Stimulated activated CD4-positive, alpha-beta T cell treated with anti-CD3 and anti-CD28 coated beads, Interleukin-12 subunit alpha, Interleukin-12 subunit beta, amount 100 ng/mL, for 48 hours (primary cell): ENCODE results near the gene RASAL1.

Source experiments
- DNase-seq, 3 donors: peaks; one replicate each; pipeline ENCODE4 v3.0.0-alpha.2; 2020; ENCODE audit warnings: low read depth in 2 of 3, low spot score in 1 of 3

Gene RASAL1

GRCh38 chr12:113162102-113163029 lies 26.8 kb upstream of the RASAL1 start:
- DNase-seq = no peak

- DNase-seq = peak in 1 of 3 donors; percentile 15
Measured at GRCh38 chr12:113161415-113162016, 26.0 kb upstream of the RASAL1 start.

- DNase-seq = no peak
Measured at GRCh38 chr12:113159937-113160336, 24.4 kb upstream of the RASAL1 start.

GRCh38 chr12:113158439-113159203 lies 23.1 kb upstream of the RASAL1 start:
- no peak for DNase-seq

GRCh38 chr12:113157218-113157859 lies 21.8 kb upstream of the RASAL1 start:
- DNase-seq = no peak

GRCh38 chr12:113155646-113156045 lies 20.1 kb upstream of the RASAL1 start:
- no peak for DNase-seq

GRCh38 chr12:113155060-113155459 lies 19.5 kb upstream of the RASAL1 start:
- DNase-seq = no peak

- DNase-seq = no peak
Measured at GRCh38 chr12:113154351-113154973, 18.9 kb upstream of the RASAL1 start.

- DNase-seq = peak; percentile 38 to 57 (median 53)
Measured at GRCh38 chr12:113152835-113153814, 17.6 kb upstream of the RASAL1 start.

GRCh38 chr12:113152196-113152834 lies 16.8 kb upstream of the RASAL1 start:
- DNase-seq = no peak

- DNase-seq = no peak
Measured at GRCh38 chr12:113151655-113152054, 16.1 kb upstream of the RASAL1 start.

GRCh38 chr12:113149361-113150150 lies 14.0 kb upstream of the RASAL1 start, which contains the start of gene CFAP73:
Gene CFAP73, plus strand, starts transcription at chr12:113149724. Its CDS starts 134 bp downstream, at chr12:113149858.
- no peak for DNase-seq

- DNase-seq = no peak
Measured at GRCh38 chr12:113146999-113147398, 11.4 kb upstream of the RASAL1 start.

GRCh38 chr12:113145720-113146551 lies 10.4 kb upstream of the RASAL1 start:
- no peak for DNase-seq

- no peak for DNase-seq
Measured at GRCh38 chr12:113144806-113145205, 9.2 kb upstream of the RASAL1 start.

GRCh38 chr12:113143959-113144358 lies 8.4 kb upstream of the RASAL1 start:
- no peak for DNase-seq

- DNase-seq = no peak
Measured at GRCh38 chr12:113142886-113143332, 7.3 kb upstream of the RASAL1 start.
